H9 (cell line): ENCODE measurements around the gene PTGER3. TPM values are rescaled to one million over a fixed set of nuclear protein-coding genes. Genes with fewer than 3 reads are reported as not detected.

ENCODE experiments used
- DNase-seq: peaks from one replicate; pipeline ENCODE4 v3.0.0-alpha.2; 2017
- H2AFZ ChIP-seq: one replicate; pipeline ENCODE4 v1.6.1; 2013; ENCODE audit warnings: mild to moderate bottlenecking, low read length, control low read depth, moderate library complexity
- H2AK5ac ChIP-seq: 2 replicates; pipeline ENCODE4 v1.6.1; 2013; ENCODE audit warnings: low read length, control low read depth, mixed read lengths; ENCODE audit not compliant: insufficient read length
- H2BK120ac ChIP-seq: one replicate; pipeline ENCODE4 v1.6.1; 2013; ENCODE audit warnings: low read depth, mild to moderate bottlenecking, low read length, control low read depth, inconsistent platforms; ENCODE audit not compliant: poor library complexity, severe bottlenecking
- H2BK12ac ChIP-seq: 2 replicates; pipeline ENCODE4 v1.6.1; 2013; ENCODE audit warnings: low read length, control low read depth, mixed read lengths, low read depth; ENCODE audit not compliant: insufficient read length
- H2BK15ac ChIP-seq: 2 replicates; pipeline ENCODE4 v1.6.1; 2013; ENCODE audit warnings: low read depth, low read length, control low read depth
- H2BK20ac ChIP-seq: one replicate; pipeline ENCODE4 v1.6.1; 2013; ENCODE audit warnings: low read depth, mild to moderate bottlenecking, low read length, control low read depth, inconsistent platforms; ENCODE audit not compliant: poor library complexity, severe bottlenecking
- H2BK5ac ChIP-seq: 2 replicates; pipeline ENCODE4 v1.6.1; 2013; ENCODE audit warnings: low read length, control low read depth, mixed read lengths; ENCODE audit not compliant: insufficient read length
- H3K14ac ChIP-seq: 2 replicates; pipeline ENCODE4 v1.6.1; 2013; ENCODE audit warnings: low read length, control low read depth; ENCODE audit not compliant: insufficient read depth
- H3K18ac ChIP-seq: 2 replicates; pipeline ENCODE4 v1.6.1; 2013; ENCODE audit warnings: low read depth, mild to moderate bottlenecking, mixed read lengths, low read length, control low read depth; ENCODE audit not compliant: insufficient read length
- H3K23ac ChIP-seq: 2 replicates; pipeline ENCODE4 v1.6.1; 2013; ENCODE audit warnings: low read length, control low read depth, mixed read lengths, low read depth; ENCODE audit not compliant: insufficient read length
- H3K23me2 ChIP-seq: 2 replicates; pipeline ENCODE4 v1.6.1; 2013; ENCODE audit warnings: low read depth, mild to moderate bottlenecking, mixed read lengths, low read length, control low read depth; ENCODE audit not compliant: insufficient read length, poor library complexity, severe bottlenecking
- H3K27ac ChIP-seq: 2 replicates; pipeline ENCODE4 v1.5.1; 2013; ENCODE audit warnings: low read length, control low read depth, mixed read lengths, low read depth; ENCODE audit not compliant: insufficient read length
- H3K27me3 ChIP-seq: 2 replicates; pipeline ENCODE4 v1.6.1; 2013; ENCODE audit warnings: low read length, control low read depth, inconsistent platforms; ENCODE audit not compliant: insufficient read depth
- H3K4ac ChIP-seq: 2 replicates; pipeline ENCODE4 v1.6.1; 2013; ENCODE audit warnings: low read depth, mild to moderate bottlenecking, control low read depth, inconsistent platforms, low read length, moderate library complexity
- H3K4me1 ChIP-seq: 2 replicates; pipeline ENCODE4 v1.6.1; 2013; ENCODE audit warnings: low read length, control low read depth, inconsistent platforms; ENCODE audit not compliant: insufficient read depth
- H3K4me2 ChIP-seq: 2 replicates; pipeline ENCODE4 v1.6.1; 2013; ENCODE audit warnings: low read length, control low read depth, mixed read lengths; ENCODE audit not compliant: insufficient read length, insufficient read depth
- H3K56ac ChIP-seq: 2 replicates; pipeline ENCODE4 v1.6.1; 2013; ENCODE audit warnings: low read depth, mild to moderate bottlenecking, mixed read lengths, low read length, control low read depth; ENCODE audit not compliant: insufficient read length
- H3K79me1 ChIP-seq: 2 replicates; pipeline ENCODE4 v1.6.1; 2013; ENCODE audit warnings: low read depth, mild to moderate bottlenecking, moderate library complexity, low read length, control low read depth, inconsistent platforms; ENCODE audit not compliant: insufficient read depth, poor library complexity, severe bottlenecking
- H3K79me2 ChIP-seq: 2 replicates; pipeline ENCODE4 v1.6.1; 2013; ENCODE audit warnings: low read length, control low read depth, inconsistent platforms; ENCODE audit not compliant: insufficient read depth
- H3K9ac ChIP-seq: 2 replicates; pipeline ENCODE4 v1.6.1; 2013; ENCODE audit warnings: low read length, control low read depth, mixed read lengths; ENCODE audit not compliant: insufficient read length; ENCODE audit errors: extremely low read depth
- H3K9me3 ChIP-seq: one replicate; pipeline ENCODE4 v1.6.1; 2013; ENCODE audit warnings: low read depth, low read length, inconsistent platforms; ENCODE audit not compliant: control insufficient read depth
- H3T11ph ChIP-seq: one replicate; pipeline ENCODE4 v1.6.1; 2013; ENCODE audit warnings: mild to moderate bottlenecking, low read length, control low read depth, inconsistent platforms
- H4K20me1 ChIP-seq: one replicate; pipeline ENCODE4 v1.6.1; 2013; ENCODE audit not compliant: control insufficient read depth, insufficient read length, insufficient read depth
- H4K5ac ChIP-seq: 2 replicates; pipeline ENCODE4 v1.6.1; 2013; ENCODE audit warnings: low read depth, mild to moderate bottlenecking, mixed read lengths, low read length, control low read depth; ENCODE audit not compliant: insufficient read length
- H4K8ac ChIP-seq: replicated peaks from 2 replicates; pipeline ENCODE4 v1.6.1; 2013; ENCODE audit warnings: low read length, control low read depth, mixed read lengths, low read depth; ENCODE audit not compliant: insufficient read length
- H4K91ac ChIP-seq: 2 replicates; pipeline ENCODE4 v1.6.1; 2013; ENCODE audit warnings: low read depth, mild to moderate bottlenecking, moderate library complexity, mixed read lengths, low read length, control low read depth; ENCODE audit not compliant: insufficient read length
- H3K27ac Mint-ChIP-seq, 3 experiments: 2 replicates in 2 of 3; 3 replicates in 1 of 3; pipeline ENCODE4 v1.8.0; 2020 to 2021; ENCODE audit warnings: mixed read lengths in 3 of 3, mild to moderate bottlenecking in 1 of 3, moderate library complexity in 1 of 3
- H3K27me3 Mint-ChIP-seq: 2 replicates; pipeline ENCODE4 v1.8.0; 2021; ENCODE audit warnings: low read depth, mild to moderate bottlenecking, moderate library complexity, mixed read lengths
- H3K36me3 Mint-ChIP-seq, 3 experiments: 2 replicates in 2 of 3; 3 replicates in 1 of 3; pipeline ENCODE4 v1.8.0; 2020 to 2021; ENCODE audit warnings: low read depth in 3 of 3, mixed read lengths in 3 of 3; ENCODE audit not compliant: insufficient read depth in 1 of 3
- H3K4me1 Mint-ChIP-seq, 2 experiments: 2 replicates each; pipeline ENCODE4 v1.8.0; 2020; ENCODE audit warnings: mixed read lengths in 2 of 2
- H3K4me3 Mint-ChIP-seq, 2 experiments: 2 replicates in 1 of 2; 3 replicates in 1 of 2; pipeline ENCODE4 v1.8.0; 2020 to 2021; ENCODE audit warnings: mild to moderate bottlenecking in 2 of 2, mixed read lengths in 2 of 2, moderate library complexity in 1 of 2
- H3K9me3 Mint-ChIP-seq, 2 experiments: 2 replicates in 1 of 2; 3 replicates in 1 of 2; pipeline ENCODE4 v1.8.0; 2020; ENCODE audit warnings: mild to moderate bottlenecking in 2 of 2, mixed read lengths in 2 of 2, moderate library complexity in 1 of 2
- WGBS: extraction: QIAGEN DNeasy Blood & Tissue Kit; methylation state at CpG from one replicate; pipeline ENCODE4 v1.1.7; 2013; ENCODE audit warnings: missing lambda C conversion rate, low lambda C conversion rate, mixed read lengths; ENCODE audit not compliant: insufficient read length; ENCODE audit errors: extremely low coverage; 5-methylcytosine and 5-hydroxymethylcytosine counted together
- total RNA-seq: library from RNA; stranded (reverse); gene quantifications from 2 replicates; pipeline ENCODE4 v1.2.1, GENCODE V29; 2021
- TF ChIP-seq, protein P1 (sequence below): fragments of 200-600 bp; sonication (generic); conservative IDR thresholded peaks from 3 replicates; pipeline ENCODE4 v1.8.0; 2021; ENCODE audit warnings: antibody characterized with exemption, mild to moderate bottlenecking

The PTGER3 gene
- total RNA-seq, 1 experiment from 2014 or later = 0.26 TPM

GRCh38 chr1:70977575-70977974 is 70.0 kb downstream of the PTGER3 start:
- Mint-ChIP-seq H3K36me3 (no peaks in the 10 kb centered on the region), H3K4me1 (no peaks in the 10 kb centered on the region), H3K27me3 (no peaks in the 10 kb centered on the region), H3K4me3 (no peak overlapping the region), H3K9me3 (no peaks in the 10 kb centered on the region), H3K27ac (no peak overlapping the region)
- Histone ChIP-seq H3K9ac (no peak overlapping the region), H2BK20ac (no peak overlapping the region), H3K14ac (no peak overlapping the region), H3T11ph (no peak overlapping the region), H4K8ac (no peak overlapping the region), H3K27ac (no peak overlapping the region), H3K79me1 (no peaks in the 10 kb centered on the region), H2AFZ (no peak overlapping the region), H2BK120ac (no peak overlapping the region), H3K56ac (no peak overlapping the region), H2BK12ac (no peak overlapping the region), H3K9me3 (no peaks in the 10 kb centered on the region), H3K4me2 (no peak overlapping the region), H4K20me1 (no peaks in the 10 kb centered on the region), H3K79me2 (no peaks in the 10 kb centered on the region), H2BK15ac (no peak overlapping the region), H3K4ac (no peak overlapping the region), H2AK5ac (no peak overlapping the region), H2BK5ac (no peak overlapping the region), H4K91ac (no peak overlapping the region), H3K23ac (no peak overlapping the region), H3K4me1 (no peaks in the 10 kb centered on the region), H3K18ac (no peak overlapping the region), H3K23me2 (no peaks in the 10 kb centered on the region), H3K27me3 (no peaks in the 10 kb centered on the region), H4K5ac (no peak overlapping the region)
- TF ChIP-seq, protein P1, sequence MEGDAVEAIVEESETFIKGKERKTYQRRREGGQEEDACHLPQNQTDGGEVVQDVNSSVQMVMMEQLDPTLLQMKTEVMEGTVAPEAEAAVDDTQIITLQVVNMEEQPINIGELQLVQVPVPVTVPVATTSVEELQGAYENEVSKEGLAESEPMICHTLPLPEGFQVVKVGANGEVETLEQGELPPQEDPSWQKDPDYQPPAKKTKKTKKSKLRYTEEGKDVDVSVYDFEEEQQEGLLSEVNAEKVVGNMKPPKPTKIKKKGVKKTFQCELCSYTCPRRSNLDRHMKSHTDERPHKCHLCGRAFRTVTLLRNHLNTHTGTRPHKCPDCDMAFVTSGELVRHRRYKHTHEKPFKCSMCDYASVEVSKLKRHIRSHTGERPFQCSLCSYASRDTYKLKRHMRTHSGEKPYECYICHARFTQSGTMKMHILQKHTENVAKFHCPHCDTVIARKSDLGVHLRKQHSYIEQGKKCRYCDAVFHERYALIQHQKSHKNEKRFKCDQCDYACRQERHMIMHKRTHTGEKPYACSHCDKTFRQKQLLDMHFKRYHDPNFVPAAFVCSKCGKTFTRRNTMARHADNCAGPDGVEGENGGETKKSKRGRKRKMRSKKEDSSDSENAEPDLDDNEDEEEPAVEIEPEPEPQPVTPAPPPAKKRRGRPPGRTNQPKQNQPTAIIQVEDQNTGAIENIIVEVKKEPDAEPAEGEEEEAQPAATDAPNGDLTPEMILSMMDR = no peak
- no peak for DNase-seq
- no CpG with 5 or more reads among the region's 3 CpGs for WGBS
